ENCODE measurements around the gene TANC1.
A peak's percentile ranks its signal among the peaks of the same experiment; 100 is the strongest.

TANC1 gene

DNA sequence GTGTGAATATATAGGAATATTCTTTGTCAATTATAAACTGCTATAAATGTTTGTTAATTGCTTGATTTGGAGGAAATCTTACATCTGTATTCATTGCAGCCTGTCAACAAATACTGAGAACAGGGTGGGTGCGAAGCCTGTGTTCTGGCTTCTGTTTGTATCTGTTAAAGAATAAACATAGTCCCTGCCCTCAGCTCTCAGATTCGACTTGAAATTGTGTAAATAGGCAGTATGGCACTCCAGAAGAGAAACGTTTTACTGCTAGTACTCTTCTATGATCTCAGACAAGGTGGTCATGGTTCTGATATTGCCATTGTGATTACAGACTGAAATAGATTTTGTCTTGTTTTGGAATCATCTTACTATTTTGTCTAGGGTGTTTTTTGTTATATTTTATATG is 92.1 kb downstream of the TANC1 start:
- Histone ChIP-seq H3K9me2 (replicated peaks; ENCODE audit: low read depth, low read length) (no peaks in the 10 kb centered on the region), H3K79me2 (ENCODE audit: insufficient read depth, low read length) (no peaks in the 10 kb centered on the region), H3K4me3 (ENCODE audit: low read length, poor library complexity, severe bottlenecking) (no peak overlapping the region), H3F3A (ENCODE audit: low read depth) (no peaks in the 10 kb centered on the region), H3K4me2 (ENCODE audit: low read depth, low read length, poor library complexity, severe bottlenecking) (no peak overlapping the region), H4K20me1 (ENCODE audit: insufficient read depth, low read length, poor library complexity, severe bottlenecking) (no peaks in the 10 kb centered on the region), H3K9ac (ENCODE audit: low read depth, low read length, poor library complexity, severe bottlenecking) (no peak overlapping the region), H3K4me1 (ENCODE audit: insufficient read depth, low read length, poor library complexity, severe bottlenecking) (peaks cover 6% of the 10 kb centered on the region), H2AFZ (ENCODE audit: low read length) (no peak overlapping the region), H3K9me3 (ENCODE audit: insufficient read depth, low read depth, low read length) (no peaks in the 10 kb centered on the region), H3K36me3 (ENCODE audit: insufficient read depth, low read length) (no peaks in the 10 kb centered on the region), H3K27me3 (ENCODE audit: insufficient read depth, low read length, poor library complexity, severe bottlenecking) (no peaks in the 10 kb centered on the region)
- TF ChIP-seq EZH2phosphoT487 (IDR thresholded peaks at IDR 0.05; ENCODE audit: borderline replicate concordance): no peak
- TF ChIP-seq, protein P1, sequence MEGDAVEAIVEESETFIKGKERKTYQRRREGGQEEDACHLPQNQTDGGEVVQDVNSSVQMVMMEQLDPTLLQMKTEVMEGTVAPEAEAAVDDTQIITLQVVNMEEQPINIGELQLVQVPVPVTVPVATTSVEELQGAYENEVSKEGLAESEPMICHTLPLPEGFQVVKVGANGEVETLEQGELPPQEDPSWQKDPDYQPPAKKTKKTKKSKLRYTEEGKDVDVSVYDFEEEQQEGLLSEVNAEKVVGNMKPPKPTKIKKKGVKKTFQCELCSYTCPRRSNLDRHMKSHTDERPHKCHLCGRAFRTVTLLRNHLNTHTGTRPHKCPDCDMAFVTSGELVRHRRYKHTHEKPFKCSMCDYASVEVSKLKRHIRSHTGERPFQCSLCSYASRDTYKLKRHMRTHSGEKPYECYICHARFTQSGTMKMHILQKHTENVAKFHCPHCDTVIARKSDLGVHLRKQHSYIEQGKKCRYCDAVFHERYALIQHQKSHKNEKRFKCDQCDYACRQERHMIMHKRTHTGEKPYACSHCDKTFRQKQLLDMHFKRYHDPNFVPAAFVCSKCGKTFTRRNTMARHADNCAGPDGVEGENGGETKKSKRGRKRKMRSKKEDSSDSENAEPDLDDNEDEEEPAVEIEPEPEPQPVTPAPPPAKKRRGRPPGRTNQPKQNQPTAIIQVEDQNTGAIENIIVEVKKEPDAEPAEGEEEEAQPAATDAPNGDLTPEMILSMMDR (conservative IDR thresholded peaks at IDR 0.05; ENCODE audit: low read length): no peak

DNA sequence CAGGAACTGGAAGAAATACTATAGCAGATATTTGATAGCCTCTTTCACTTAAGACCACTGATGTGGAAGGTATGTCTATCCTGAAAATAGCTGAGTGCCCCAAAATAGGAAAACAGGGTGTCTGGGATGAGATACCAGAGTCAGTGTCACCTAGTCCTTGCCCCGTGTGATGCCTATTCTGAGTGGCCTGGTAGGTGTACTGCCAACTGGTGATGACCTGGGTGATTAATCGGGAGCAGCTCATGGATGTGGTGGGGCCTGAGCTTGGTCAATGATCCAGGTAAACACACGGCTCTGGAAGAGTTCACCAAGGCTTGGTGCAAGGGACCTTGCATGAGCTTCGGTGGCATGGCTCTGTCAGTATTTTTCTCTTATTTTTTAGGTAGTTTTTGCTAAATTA is 95.2 kb downstream of the TANC1 start:
- Histone ChIP-seq H3K4me3 (ENCODE audit: low read length, poor library complexity, severe bottlenecking) (no peak overlapping the region), H4K20me1 (ENCODE audit: insufficient read depth, low read length, poor library complexity, severe bottlenecking) (no peaks in the 10 kb centered on the region), H3K9me3 (ENCODE audit: insufficient read depth, low read depth, low read length) (no peaks in the 10 kb centered on the region), H3K36me3 (ENCODE audit: insufficient read depth, low read length) (no peaks in the 10 kb centered on the region), H2AFZ (ENCODE audit: low read length) (no peak overlapping the region), H3K9ac (ENCODE audit: low read depth, low read length, poor library complexity, severe bottlenecking) (no peak overlapping the region), H3K79me2 (ENCODE audit: insufficient read depth, low read length) (no peaks in the 10 kb centered on the region), H3K4me1 (ENCODE audit: insufficient read depth, low read length, poor library complexity, severe bottlenecking) (peaks cover 6% of the 10 kb centered on the region), H3K4me2 (ENCODE audit: low read depth, low read length, poor library complexity, severe bottlenecking) (no peak overlapping the region), H3F3A (ENCODE audit: low read depth) (no peaks in the 10 kb centered on the region), H3K27me3 (ENCODE audit: insufficient read depth, low read length, poor library complexity, severe bottlenecking) (no peaks in the 10 kb centered on the region), H3K9me2 (replicated peaks; ENCODE audit: low read depth, low read length) (no peaks in the 10 kb centered on the region)
- TF ChIP-seq, protein P1 (conservative IDR thresholded peaks at IDR 0.05; ENCODE audit: low read length): no peak
- TF ChIP-seq EZH2phosphoT487 (IDR thresholded peaks at IDR 0.05; ENCODE audit: borderline replicate concordance): no peak

DNA sequence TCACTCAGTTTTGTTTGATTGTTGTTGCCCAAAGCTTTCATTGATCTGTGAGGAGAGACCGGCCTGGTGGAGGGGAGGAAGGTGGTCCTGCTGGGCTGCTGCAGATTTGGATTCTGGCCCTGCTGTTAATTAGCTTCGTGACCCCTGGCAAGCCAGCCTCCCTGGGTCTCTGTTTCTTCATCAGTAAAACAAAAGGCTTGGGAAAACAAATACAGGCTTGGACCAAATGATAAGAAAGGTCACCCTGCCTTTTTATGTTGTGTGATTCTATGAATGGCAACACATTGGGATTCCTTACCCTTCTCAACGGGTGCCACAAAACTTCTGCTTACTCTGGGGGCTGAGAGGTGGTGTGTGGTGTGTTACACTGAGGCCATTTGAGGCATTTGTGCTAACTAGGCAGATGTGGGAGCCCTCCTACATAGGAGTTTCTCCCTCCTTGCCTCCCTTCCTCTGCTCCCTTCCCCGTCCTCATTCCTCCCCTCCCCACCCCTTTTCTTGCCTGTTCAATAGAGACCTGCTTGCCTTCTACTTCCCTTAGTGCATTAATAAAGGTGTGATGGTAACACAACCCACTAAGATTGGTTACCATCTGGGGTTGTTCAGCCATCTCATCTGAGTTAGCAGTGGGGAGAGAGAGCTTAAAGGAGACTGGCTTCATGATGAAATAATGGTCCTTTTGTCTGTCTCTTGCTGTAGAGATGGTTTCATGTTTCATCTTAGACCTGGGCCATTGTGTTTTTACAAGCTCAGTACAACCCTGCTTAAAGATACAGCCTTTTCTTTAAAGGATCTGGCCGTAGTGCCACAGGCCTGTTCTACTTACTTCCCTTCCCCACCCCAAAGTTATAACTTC is 96.2 kb downstream of the TANC1 start:
- Histone ChIP-seq H3K9me3 (ENCODE audit: insufficient read depth, low read depth, low read length) (no peaks in the 10 kb centered on the region), H2AFZ (ENCODE audit: low read length) (peak overlapping the region; percentile 86), H3K9ac (ENCODE audit: low read depth, low read length, poor library complexity, severe bottlenecking) (peak overlapping the region; percentile 29), H3K27me3 (ENCODE audit: insufficient read depth, low read length, poor library complexity, severe bottlenecking) (no peaks in the 10 kb centered on the region), H3F3A (ENCODE audit: low read depth) (no peaks in the 10 kb centered on the region), H3K79me2 (ENCODE audit: insufficient read depth, low read length) (no peaks in the 10 kb centered on the region), H4K20me1 (ENCODE audit: insufficient read depth, low read length, poor library complexity, severe bottlenecking) (no peaks in the 10 kb centered on the region), H3K9me2 (replicated peaks; ENCODE audit: low read depth, low read length) (no peaks in the 10 kb centered on the region), H3K4me2 (ENCODE audit: low read depth, low read length, poor library complexity, severe bottlenecking) (peak overlapping the region; percentile 46), H3K4me1 (ENCODE audit: insufficient read depth, low read length, poor library complexity, severe bottlenecking) (peaks cover 6% of the 10 kb centered on the region), H3K4me3 (ENCODE audit: low read length, poor library complexity, severe bottlenecking) (peak overlapping the region; percentile 10), H3K36me3 (ENCODE audit: insufficient read depth, low read length) (no peaks in the 10 kb centered on the region)
- no peak for TF ChIP-seq EZH2phosphoT487 (IDR thresholded peaks at IDR 0.05; ENCODE audit: borderline replicate concordance)
- TF ChIP-seq, protein P1 (conservative IDR thresholded peaks at IDR 0.05; ENCODE audit: low read length): no peak
